ENCODE results near the gene STK10. TPM values are rescaled to one million over a fixed set of nuclear protein-coding genes. Genes with fewer than 3 reads are reported as not detected.

STK10 gene
- total RNA-seq, 4 donors from 2014 or later, result 5.4 to 18.3 (median 5.7) TPM

- Histone ChIP-seq H3K9me3 (no peaks in the 10 kb centered on the region), H3K27ac (no peak overlapping the region), H3K4me3 (no peak overlapping the region), H3K27me3 (no peaks in the 10 kb centered on the region), H3K4me1 (no peaks in the 10 kb centered on the region), H3K36me3 (peaks cover 0 to 15% of the 10 kb centered on the region in 2 donors)
- ATAC-seq (no peak), DNase-seq (no peak)
- TF ChIP-seq POLR2A (IDR thresholded peaks at IDR 0.05) (no peak), CTCF (IDR thresholded peaks at IDR 0.05 in 4 of 5, conservative IDR thresholded peaks at IDR 0.05 in 1 of 5) (no peak)
- intact Hi-C loops (cut with DNase I; ENCODE audit: low total_unique reads) (no loop called here), in situ Hi-C loops (cut with MboI; ENCODE audit: low sequenced_read_pairs in 4 of 4) (no loop called here)
These were observed 92.4 kb downstream of the STK10 start for GRCh38 chr5:172095368-172096206.

- ATAC-seq (no peak), DNase-seq (no peak)
- Histone ChIP-seq H3K4me1 (no peaks in the 10 kb centered on the region), H3K9me3 (no peaks in the 10 kb centered on the region), H3K4me3 (no peak overlapping the region), H3K36me3 (peaks cover 0 to 15% of the 10 kb centered on the region in 2 donors), H3K27me3 (no peaks in the 10 kb centered on the region), H3K27ac (no peak overlapping the region)
- no peak for TF ChIP-seq CTCF (IDR thresholded peaks at IDR 0.05 in 4 of 5, conservative IDR thresholded peaks at IDR 0.05 in 1 of 5)
- TF ChIP-seq POLR2A (IDR thresholded peaks at IDR 0.05), result no peak
- in situ Hi-C loops (cut with MboI; ENCODE audit: low sequenced_read_pairs in 4 of 4) (no loop called here), intact Hi-C loops (cut with DNase I; ENCODE audit: low total_unique reads) (no loop called here)
These were observed 94.1 kb downstream of the STK10 start for GRCh38 chr5:172093965-172094364.

DNA sequence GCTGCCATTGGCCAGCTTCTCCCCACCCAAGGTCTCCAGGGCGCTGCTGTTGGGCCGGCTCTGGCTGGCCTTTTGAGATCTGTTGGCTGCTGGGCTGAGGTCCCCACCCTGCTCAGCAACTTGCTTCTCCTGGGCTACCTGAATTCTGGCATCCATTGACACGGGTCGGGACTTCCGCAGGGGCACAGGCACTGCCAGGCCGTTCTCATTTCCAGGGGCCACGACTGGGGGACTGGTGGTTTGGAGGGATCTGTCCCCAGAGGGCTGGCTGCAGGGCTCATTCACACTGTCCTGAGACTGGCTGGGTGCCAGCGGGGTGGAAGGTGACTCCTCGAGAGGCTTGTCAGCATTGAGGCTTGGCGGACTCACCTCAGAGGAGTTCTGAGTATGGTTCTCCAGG lies 94.5 kb downstream of the STK10 start:
- H3K4me3 ChIP-seq, result no peak overlapping the region
- H3K27ac ChIP-seq, result no peak overlapping the region
- DNase-seq (no peak), ATAC-seq (no peak)
- peaks cover 0 to 15% of the 10 kb centered on the region in 2 donors for H3K36me3 ChIP-seq
- in situ Hi-C loops (cut with MboI; ENCODE audit: low sequenced_read_pairs in 4 of 4) (no loop called here), intact Hi-C loops (cut with DNase I; ENCODE audit: low total_unique reads) (no loop called here)
- no peaks in the 10 kb centered on the region for H3K27me3 ChIP-seq
- H3K9me3 ChIP-seq, result no peaks in the 10 kb centered on the region
- TF ChIP-seq CTCF (IDR thresholded peaks at IDR 0.05 in 4 of 5, conservative IDR thresholded peaks at IDR 0.05 in 1 of 5), result no peak
- no peak for TF ChIP-seq POLR2A (IDR thresholded peaks at IDR 0.05)
- no peaks in the 10 kb centered on the region for H3K4me1 ChIP-seq

DNA sequence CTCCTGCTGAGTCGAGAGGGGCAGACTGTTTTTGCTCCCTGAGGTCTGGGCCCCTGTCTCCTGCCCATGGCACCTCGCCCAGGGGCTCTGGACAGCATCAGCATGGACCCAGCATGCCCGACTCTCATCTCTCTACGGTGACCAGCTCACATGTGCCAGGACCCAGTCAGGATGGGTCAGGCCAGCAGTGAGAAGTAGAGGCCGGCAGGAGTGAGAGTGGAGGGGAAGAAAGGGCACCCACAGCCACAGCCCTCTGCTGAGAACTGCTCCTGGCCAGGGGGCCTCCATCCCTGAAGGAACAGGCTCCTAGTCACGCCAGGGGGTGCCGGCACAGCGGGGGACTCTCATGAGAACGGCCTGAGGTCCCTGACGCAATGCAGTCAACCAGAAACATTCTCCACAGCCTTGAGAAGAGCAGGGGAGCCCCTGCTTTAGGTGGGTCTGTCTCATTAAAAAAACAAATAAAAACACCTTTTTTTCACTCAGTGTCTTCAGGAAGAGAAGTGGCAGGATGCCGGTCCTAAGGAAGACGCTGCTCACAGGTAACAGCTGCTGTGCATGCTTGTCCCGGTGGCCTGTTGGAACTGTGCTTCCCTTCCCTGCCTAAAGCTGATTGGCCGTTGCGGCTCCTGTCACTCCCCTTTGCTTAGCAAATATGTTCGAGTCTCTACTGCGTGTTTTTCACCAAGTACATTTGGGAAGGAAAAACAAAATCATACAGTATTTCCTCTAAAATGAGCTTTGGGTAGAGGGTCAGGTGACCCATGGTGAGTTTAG lies 95.9 kb downstream of the STK10 start:
- in situ Hi-C loops (cut with MboI; ENCODE audit: low sequenced_read_pairs in 4 of 4) (no loop called here), intact Hi-C loops (cut with DNase I; ENCODE audit: low total_unique reads) (no loop called here)
- H3K27ac ChIP-seq, result no peak overlapping the region
- DNase-seq (no peak), ATAC-seq (no peak)
- no peaks in the 10 kb centered on the region for H3K9me3 ChIP-seq
- H3K36me3 ChIP-seq, result peaks cover 0 to 15% of the 10 kb centered on the region in 2 donors
- no peaks in the 10 kb centered on the region for H3K27me3 ChIP-seq
- H3K4me1 ChIP-seq, result no peaks in the 10 kb centered on the region
- H3K4me3 ChIP-seq, result no peak overlapping the region
- TF ChIP-seq POLR2A (IDR thresholded peaks at IDR 0.05) (no peak), CTCF (IDR thresholded peaks at IDR 0.05 in 4 of 5, conservative IDR thresholded peaks at IDR 0.05 in 1 of 5) (no peak)
